IMR-90 (cell line): ENCODE results near the gene KCNT1. TPM values are rescaled to one million over a fixed set of nuclear protein-coding genes. Genes with fewer than 3 reads are reported as not detected.

ENCODE experiments used
- ATAC-seq: fragments of 200-7000 bp; cut with Tn5 transposase; 2 replicates; pipeline ENCODE4 v1.9.1; 2020; ENCODE audit warnings: low read depth, mild to moderate bottlenecking, moderate library complexity
- BruUV-seq: library from RNA; stranded (reverse); fragments of 400-500 nt; replicated peaks from 2 replicates; lab custom pipeline; 2021; lab: Mats Ljungman, UMichigan
- CTCF ChIA-PET: fragments of 300-600 bp; formaldehyde crosslinking; extraction: SDS; loops from one replicate; lab custom pipeline; 2021; ENCODE audit warnings: antibody characterized with exemption; lab: Yijun Ruan, JAX
- POLR2A ChIA-PET: fragments of 300-600 bp; sonication (Branson Sonifier 250); formaldehyde crosslinking; loops from one replicate; lab custom pipeline; 2022; ENCODE audit warnings: antibody characterized with exemption; ENCODE audit not compliant: unreplicated experiment; lab: Charles Lee
- DNase-seq: peaks from one replicate; pipeline ENCODE4 v3.0.0; 2013
- H2AFZ ChIP-seq: replicated peaks from 2 replicates; pipeline ENCODE3; 2013; ENCODE audit warnings: low read length, mild to moderate bottlenecking; ENCODE audit not compliant: poor library complexity
- H2AK5ac ChIP-seq: 2 replicates; pipeline ENCODE4 v1.6.1; 2013; ENCODE audit warnings: low read depth, low read length, inconsistent platforms
- H2AK9ac ChIP-seq: replicated peaks from 2 replicates; pipeline ENCODE3; 2013; ENCODE audit warnings: mild to moderate bottlenecking, low read depth, low read length, moderate library complexity; ENCODE audit not compliant: poor library complexity
- H2BK120ac ChIP-seq: 2 replicates; pipeline ENCODE4 v1.6.1; 2013; ENCODE audit warnings: low read depth, low read length, inconsistent platforms
- H2BK15ac ChIP-seq: 3 replicates; pipeline ENCODE4 v1.6.1; 2013; ENCODE audit warnings: low read depth, low read length, inconsistent platforms
- H2BK20ac ChIP-seq: 2 replicates; pipeline ENCODE4 v1.6.1; 2013; ENCODE audit warnings: low read depth, mild to moderate bottlenecking, inconsistent platforms, low read length, moderate library complexity
- H2BK5ac ChIP-seq: 2 replicates; pipeline ENCODE4 v1.6.1; 2013; ENCODE audit warnings: mild to moderate bottlenecking, low read depth, low read length, inconsistent platforms; ENCODE audit not compliant: poor library complexity, severe bottlenecking
- H3K14ac ChIP-seq: replicated peaks from 2 replicates; pipeline ENCODE4 v1.6.1; 2013; ENCODE audit warnings: low read depth, low read length, inconsistent platforms
- H3K18ac ChIP-seq: 2 replicates; pipeline ENCODE4 v1.6.1; 2013; ENCODE audit warnings: low read depth, low read length, control low read depth
- H3K23ac ChIP-seq: 2 replicates; pipeline ENCODE4 v1.6.1; 2013; ENCODE audit warnings: low read depth, low read length, inconsistent platforms
- H3K27ac ChIP-seq: 2 replicates; pipeline ENCODE4 v1.5.1; 2013; ENCODE audit warnings: mild to moderate bottlenecking, control low read depth, low read length; ENCODE audit not compliant: insufficient read depth
- H3K27me3 ChIP-seq: 2 replicates; pipeline ENCODE4 v1.6.1; 2013; ENCODE audit warnings: low read length; ENCODE audit not compliant: control insufficient read depth, insufficient read depth
- H3K36me3 ChIP-seq: 2 replicates; pipeline ENCODE4 v1.6.1; 2013; ENCODE audit warnings: low read length, mixed read lengths; ENCODE audit not compliant: control insufficient read depth, insufficient read depth
- H3K4ac ChIP-seq: 2 replicates; pipeline ENCODE4 v1.6.1; 2013; ENCODE audit warnings: low read depth, low read length, inconsistent platforms
- H3K4me1 ChIP-seq: 2 replicates; pipeline ENCODE4 v1.6.1; 2013; ENCODE audit warnings: low read length, mixed read lengths; ENCODE audit not compliant: control insufficient read depth, insufficient read depth
- H3K4me2 ChIP-seq: 2 replicates; pipeline ENCODE4 v1.6.1; 2013; ENCODE audit warnings: low read depth, mild to moderate bottlenecking, control low read depth, low read length, moderate library complexity
- H3K4me3 ChIP-seq: 2 replicates; pipeline ENCODE4 v1.5.1; 2013; ENCODE audit warnings: low read depth, mild to moderate bottlenecking, control low read depth, low read length, moderate library complexity; ENCODE audit not compliant: insufficient read depth
- H3K56ac ChIP-seq: 2 replicates; pipeline ENCODE4 v1.6.1; 2013; ENCODE audit warnings: low read length, inconsistent platforms; ENCODE audit not compliant: insufficient read depth; ENCODE audit errors: extremely low read depth
- H3K79me1 ChIP-seq, 2 experiments: 2 replicates each; pipeline ENCODE4 v1.6.1; 2013; ENCODE audit warnings: low read length in 2 of 2, inconsistent platforms in 1 of 2, low read depth in 1 of 2
- H3K9ac ChIP-seq: 2 replicates; pipeline ENCODE4 v1.6.1; 2013; ENCODE audit warnings: low read depth, low read length, control low read depth
- H3K9me1 ChIP-seq: 2 replicates; pipeline ENCODE4 v1.6.1; 2013; ENCODE audit warnings: low read length, inconsistent platforms; ENCODE audit not compliant: insufficient read depth
- H3K9me3 ChIP-seq: 2 replicates; pipeline ENCODE4 v1.6.1; 2013; ENCODE audit warnings: low read length; ENCODE audit not compliant: control insufficient read depth, insufficient read depth
- H4K20me1 ChIP-seq: 2 replicates; pipeline ENCODE4 v1.6.1; 2013; ENCODE audit warnings: low read length, inconsistent platforms; ENCODE audit not compliant: insufficient read depth
- H4K5ac ChIP-seq: 2 replicates; pipeline ENCODE4 v1.6.1; 2013; ENCODE audit warnings: mild to moderate bottlenecking, low read depth, low read length, control low read depth
- H4K8ac ChIP-seq, 2 experiments: 2 replicates each; pipeline ENCODE4 v1.6.1; 2013; ENCODE audit warnings: low read depth in 2 of 2, low read length in 2 of 2, control low read depth in 1 of 2, inconsistent platforms in 1 of 2
- H4K91ac ChIP-seq: 2 replicates; pipeline ENCODE4 v1.6.1; 2013; ENCODE audit warnings: low read depth, low read length, inconsistent platforms; ENCODE audit not compliant: insufficient read depth
- BHLHE40 ChIP-seq: fragments of 150-350 bp; IDR thresholded peaks from 2 replicates; pipeline ENCODE4 v1.6.1; 2016; ENCODE audit warnings: mild to moderate bottlenecking, low read depth, low read length
- CHD1 ChIP-seq: IDR thresholded peaks from 2 replicates; pipeline ENCODE4 v1.6.1; 2012; ENCODE audit warnings: low read depth, low read length, improper control_type of control experiment
- CTCF ChIP-seq: conservative IDR thresholded peaks from 2 replicates; pipeline ENCODE4 v1.5.1; 2012; ENCODE audit warnings: mild to moderate bottlenecking, low read depth, low read length, improper control_type of control experiment
- ELK1 ChIP-seq: fragments of 150-350 bp; IDR thresholded peaks from 2 replicates; pipeline ENCODE4 v1.6.1; 2016; ENCODE audit warnings: low read depth, mild to moderate bottlenecking, low read length, moderate library complexity, borderline replicate concordance
- FOS ChIP-seq: fragments of 150-350 bp; IDR thresholded peaks from 2 replicates; pipeline ENCODE4 v1.6.1; 2016; ENCODE audit warnings: low read depth, low read length
- MAFK ChIP-seq: IDR thresholded peaks from 2 replicates; pipeline ENCODE4 v1.6.1; 2012; ENCODE audit warnings: low read depth, low read length, improper control_type of control experiment
- MAZ ChIP-seq: IDR thresholded peaks from 2 replicates; pipeline ENCODE4 v1.6.1; 2012; ENCODE audit warnings: low read depth, mild to moderate bottlenecking, low read length, improper control_type of control experiment, moderate library complexity, borderline replicate concordance
- MXI1 ChIP-seq: IDR thresholded peaks from 2 replicates; pipeline ENCODE4 v1.6.1; 2012; ENCODE audit warnings: low read depth, mild to moderate bottlenecking, low read length, moderate library complexity, borderline replicate concordance
- RAD21 ChIP-seq: IDR thresholded peaks from 2 replicates; pipeline ENCODE4 v1.6.1; 2012; ENCODE audit warnings: low read length, improper control_type of control experiment
- RCOR1 ChIP-seq: IDR thresholded peaks from 2 replicates; pipeline ENCODE4 v1.6.1; 2012; ENCODE audit warnings: mild to moderate bottlenecking, low read length, improper control_type of control experiment; ENCODE audit not compliant: insufficient replicate concordance
- RFX5 ChIP-seq: IDR thresholded peaks from 2 replicates; pipeline ENCODE4 v1.8.0; 2012; ENCODE audit warnings: low read depth, mild to moderate bottlenecking, low read length, moderate library complexity
- SMC3 ChIP-seq: fragments of 150-350 bp; IDR thresholded peaks from 2 replicates; pipeline ENCODE4 v1.6.1; 2016; ENCODE audit warnings: low read depth, mild to moderate bottlenecking, antibody characterized with exemption, low read length, moderate library complexity
- WGBS, 2 experiments: methylation state at CpG; one replicate each; pipeline versions ENCODE4 v1.1.5 to v1.1.7; 2013; ENCODE audit warnings: missing lambda C conversion rate in 2 of 2; ENCODE audit not compliant: insufficient read length in 1 of 2; ENCODE audit errors: extremely low coverage in 2 of 2; 5-methylcytosine and 5-hydroxymethylcytosine counted together
- dilution Hi-C: fragments of 300-500 bp; cut with HindIII; formaldehyde crosslinking; loops from one replicate; pipeline ENCODE4 v1.14.3; 2018; ENCODE audit warnings: low sequenced_read_pairs; ENCODE audit not compliant: unreplicated experiment
- in situ Hi-C: fragments of 300-500 bp; cut with MboI; formaldehyde crosslinking; loops from 3 replicates; pipeline ENCODE4 v1.14.3; 2019; ENCODE audit warnings: low sequenced_read_pairs, inconsistent platforms, mixed read lengths
- intact Hi-C: fragments of 100-400 bp; cut with micrococcal nuclease; formaldehyde crosslinking; loops from 2 replicates; pipeline ENCODE4 v1.10.0; 2022
- polyA plus RNA-seq, 3 experiments: library from polyadenylated mRNA; depleted of rRNA; stranded (reverse); fragments of >200 nt; gene quantifications; 2 replicates each; pipeline ENCODE4 v1.2.3, GENCODE V29; 2012; ENCODE audit warnings: low replicate concordance in 1 of 3
- total RNA-seq: library from RNA; depleted of rRNA; stranded (reverse); fragments of >200 nt; gene quantifications from 2 replicates; pipeline ENCODE4 v1.2.3, GENCODE V29; 2012

KCNT1 gene
- total and polyA plus RNA-seq, 2 of the 4 experiments (the other 2 are of a cell fraction): not detected

GRCh38 chr9:135793221-135794056, 91.5 kb downstream of the KCNT1 start (continued):
- no peak for TF ChIP-seq ELK1
- TF ChIP-seq RAD21: no peak
- no peak for TF ChIP-seq BHLHE40
- no peak for TF ChIP-seq RCOR1
- TF ChIP-seq MAFK: no peak

GRCh38 chr9:135794057-135794335, 92.0 kb downstream of the KCNT1 start:
- no peak overlapping the region for H3K27ac ChIP-seq
- in situ Hi-C loops (no loop called here), dilution Hi-C loops (no loop called here), intact Hi-C loops (loop anchor here (10.0 kb wide), 1 partner anchor 189 kb away; no protein-coding TSS in a partner anchor)
- H4K8ac ChIP-seq: no peak overlapping the region
- peaks cover 18% of the 10 kb centered on the region for H3K27me3 ChIP-seq
- no peak overlapping the region for H2AK5ac ChIP-seq
- no peak overlapping the region for H3K56ac ChIP-seq
- no peak overlapping the region for H3K14ac ChIP-seq
- no peak overlapping the region for H3K4me3 ChIP-seq
- H2AK9ac ChIP-seq: no peak overlapping the region
- H2AFZ ChIP-seq: no peak overlapping the region
- H3K18ac ChIP-seq: no peak overlapping the region
- no peaks in the 10 kb centered on the region for H3K4me1 ChIP-seq
- no peaks in the 10 kb centered on the region for H3K79me1 ChIP-seq
- ChIA-PET POLR2A (no interaction called here), CTCF (no interaction called here)
- no peak overlapping the region for H2BK20ac ChIP-seq
- no peaks in the 10 kb centered on the region for H3K36me3 ChIP-seq
- 17% methylated on average over 1 of the region's 7 CpGs; no CpG with 5 or more reads in 1 of the 2 experiments for WGBS, 2 experiments
- BruUV-seq: no TSS peak
- H3K9me3 ChIP-seq: no peaks in the 10 kb centered on the region
- no peaks in the 10 kb centered on the region for H4K20me1 ChIP-seq
- no peak overlapping the region for H3K9ac ChIP-seq
- no peak overlapping the region for H3K4me2 ChIP-seq
- H2BK15ac ChIP-seq: no peak overlapping the region
- H3K23ac ChIP-seq: no peak overlapping the region
- no peak for DNase-seq
- H4K91ac ChIP-seq: no peak overlapping the region
- no peak for ATAC-seq
- H2BK5ac ChIP-seq: no peak overlapping the region
- no peak overlapping the region for H3K4ac ChIP-seq
- no peaks in the 10 kb centered on the region for H3K9me1 ChIP-seq
- no peak overlapping the region for H2BK120ac ChIP-seq
- no peak overlapping the region for H4K5ac ChIP-seq
- no peak for TF ChIP-seq MAFK
- TF ChIP-seq BHLHE40: no peak
- no peak for TF ChIP-seq CHD1
- no peak for TF ChIP-seq SMC3
- no peak for TF ChIP-seq MXI1
- TF ChIP-seq ELK1: no peak
- no peak for TF ChIP-seq CTCF
- no peak for TF ChIP-seq FOS
- TF ChIP-seq RFX5: no peak
- TF ChIP-seq RAD21: no peak
- no peak for TF ChIP-seq MAZ
